H9 (cell line): ENCODE data around the gene MR1. TPM values are rescaled to one million over a fixed set of nuclear protein-coding genes. Genes with fewer than 3 reads are reported as not detected.
A peak's percentile ranks its signal among the peaks of the same experiment; 100 is the strongest.

Experiments
- DNase-seq: peaks from one replicate; pipeline ENCODE4 v3.0.0-alpha.2; 2017
- H2AFZ ChIP-seq: one replicate; pipeline ENCODE4 v1.6.1; 2013; ENCODE audit warnings: mild to moderate bottlenecking, low read length, control low read depth, moderate library complexity
- H2AK5ac ChIP-seq: 2 replicates; pipeline ENCODE4 v1.6.1; 2013; ENCODE audit warnings: low read length, control low read depth, mixed read lengths; ENCODE audit not compliant: insufficient read length
- H2BK120ac ChIP-seq: one replicate; pipeline ENCODE4 v1.6.1; 2013; ENCODE audit warnings: low read depth, mild to moderate bottlenecking, low read length, control low read depth, inconsistent platforms; ENCODE audit not compliant: poor library complexity, severe bottlenecking
- H2BK12ac ChIP-seq: 2 replicates; pipeline ENCODE4 v1.6.1; 2013; ENCODE audit warnings: low read length, control low read depth, mixed read lengths, low read depth; ENCODE audit not compliant: insufficient read length
- H2BK15ac ChIP-seq: 2 replicates; pipeline ENCODE4 v1.6.1; 2013; ENCODE audit warnings: low read depth, low read length, control low read depth
- H2BK20ac ChIP-seq: one replicate; pipeline ENCODE4 v1.6.1; 2013; ENCODE audit warnings: low read depth, mild to moderate bottlenecking, low read length, control low read depth, inconsistent platforms; ENCODE audit not compliant: poor library complexity, severe bottlenecking
- H2BK5ac ChIP-seq: 2 replicates; pipeline ENCODE4 v1.6.1; 2013; ENCODE audit warnings: low read length, control low read depth, mixed read lengths; ENCODE audit not compliant: insufficient read length
- H3K14ac ChIP-seq: 2 replicates; pipeline ENCODE4 v1.6.1; 2013; ENCODE audit warnings: low read length, control low read depth; ENCODE audit not compliant: insufficient read depth
- H3K18ac ChIP-seq: 2 replicates; pipeline ENCODE4 v1.6.1; 2013; ENCODE audit warnings: low read depth, mild to moderate bottlenecking, mixed read lengths, low read length, control low read depth; ENCODE audit not compliant: insufficient read length
- H3K23ac ChIP-seq: 2 replicates; pipeline ENCODE4 v1.6.1; 2013; ENCODE audit warnings: low read length, control low read depth, mixed read lengths, low read depth; ENCODE audit not compliant: insufficient read length
- H3K23me2 ChIP-seq: 2 replicates; pipeline ENCODE4 v1.6.1; 2013; ENCODE audit warnings: low read depth, mild to moderate bottlenecking, mixed read lengths, low read length, control low read depth; ENCODE audit not compliant: insufficient read length, poor library complexity, severe bottlenecking
- H3K27ac ChIP-seq: 2 replicates; pipeline ENCODE4 v1.5.1; 2013; ENCODE audit warnings: low read length, control low read depth, mixed read lengths, low read depth; ENCODE audit not compliant: insufficient read length
- H3K27me3 ChIP-seq: 2 replicates; pipeline ENCODE4 v1.6.1; 2013; ENCODE audit warnings: low read length, control low read depth, inconsistent platforms; ENCODE audit not compliant: insufficient read depth
- H3K4ac ChIP-seq: 2 replicates; pipeline ENCODE4 v1.6.1; 2013; ENCODE audit warnings: low read depth, mild to moderate bottlenecking, control low read depth, inconsistent platforms, low read length, moderate library complexity
- H3K4me1 ChIP-seq: 2 replicates; pipeline ENCODE4 v1.6.1; 2013; ENCODE audit warnings: low read length, control low read depth, inconsistent platforms; ENCODE audit not compliant: insufficient read depth
- H3K4me2 ChIP-seq: 2 replicates; pipeline ENCODE4 v1.6.1; 2013; ENCODE audit warnings: low read length, control low read depth, mixed read lengths; ENCODE audit not compliant: insufficient read length, insufficient read depth
- H3K56ac ChIP-seq: 2 replicates; pipeline ENCODE4 v1.6.1; 2013; ENCODE audit warnings: low read depth, mild to moderate bottlenecking, mixed read lengths, low read length, control low read depth; ENCODE audit not compliant: insufficient read length
- H3K79me1 ChIP-seq: 2 replicates; pipeline ENCODE4 v1.6.1; 2013; ENCODE audit warnings: low read depth, mild to moderate bottlenecking, moderate library complexity, low read length, control low read depth, inconsistent platforms; ENCODE audit not compliant: insufficient read depth, poor library complexity, severe bottlenecking
- H3K79me2 ChIP-seq: 2 replicates; pipeline ENCODE4 v1.6.1; 2013; ENCODE audit warnings: low read length, control low read depth, inconsistent platforms; ENCODE audit not compliant: insufficient read depth
- H3K9ac ChIP-seq: 2 replicates; pipeline ENCODE4 v1.6.1; 2013; ENCODE audit warnings: low read length, control low read depth, mixed read lengths; ENCODE audit not compliant: insufficient read length; ENCODE audit errors: extremely low read depth
- H3K9me3 ChIP-seq: one replicate; pipeline ENCODE4 v1.6.1; 2013; ENCODE audit warnings: low read depth, low read length, inconsistent platforms; ENCODE audit not compliant: control insufficient read depth
- H3T11ph ChIP-seq: one replicate; pipeline ENCODE4 v1.6.1; 2013; ENCODE audit warnings: mild to moderate bottlenecking, low read length, control low read depth, inconsistent platforms
- H4K20me1 ChIP-seq: one replicate; pipeline ENCODE4 v1.6.1; 2013; ENCODE audit not compliant: control insufficient read depth, insufficient read length, insufficient read depth
- H4K5ac ChIP-seq: 2 replicates; pipeline ENCODE4 v1.6.1; 2013; ENCODE audit warnings: low read depth, mild to moderate bottlenecking, mixed read lengths, low read length, control low read depth; ENCODE audit not compliant: insufficient read length
- H4K8ac ChIP-seq: replicated peaks from 2 replicates; pipeline ENCODE4 v1.6.1; 2013; ENCODE audit warnings: low read length, control low read depth, mixed read lengths, low read depth; ENCODE audit not compliant: insufficient read length
- H4K91ac ChIP-seq: 2 replicates; pipeline ENCODE4 v1.6.1; 2013; ENCODE audit warnings: low read depth, mild to moderate bottlenecking, moderate library complexity, mixed read lengths, low read length, control low read depth; ENCODE audit not compliant: insufficient read length
- H3K27ac Mint-ChIP-seq, 3 experiments: 2 replicates in 2 of 3; 3 replicates in 1 of 3; pipeline ENCODE4 v1.8.0; 2020 to 2021; ENCODE audit warnings: mixed read lengths in 3 of 3, mild to moderate bottlenecking in 1 of 3, moderate library complexity in 1 of 3
- H3K27me3 Mint-ChIP-seq: 2 replicates; pipeline ENCODE4 v1.8.0; 2021; ENCODE audit warnings: low read depth, mild to moderate bottlenecking, moderate library complexity, mixed read lengths
- H3K36me3 Mint-ChIP-seq, 3 experiments: 2 replicates in 2 of 3; 3 replicates in 1 of 3; pipeline ENCODE4 v1.8.0; 2020 to 2021; ENCODE audit warnings: low read depth in 3 of 3, mixed read lengths in 3 of 3; ENCODE audit not compliant: insufficient read depth in 1 of 3
- H3K4me1 Mint-ChIP-seq, 2 experiments: 2 replicates each; pipeline ENCODE4 v1.8.0; 2020; ENCODE audit warnings: mixed read lengths in 2 of 2
- H3K4me3 Mint-ChIP-seq, 2 experiments: 2 replicates in 1 of 2; 3 replicates in 1 of 2; pipeline ENCODE4 v1.8.0; 2020 to 2021; ENCODE audit warnings: mild to moderate bottlenecking in 2 of 2, mixed read lengths in 2 of 2, moderate library complexity in 1 of 2
- H3K9me3 Mint-ChIP-seq, 2 experiments: 2 replicates in 1 of 2; 3 replicates in 1 of 2; pipeline ENCODE4 v1.8.0; 2020; ENCODE audit warnings: mild to moderate bottlenecking in 2 of 2, mixed read lengths in 2 of 2, moderate library complexity in 1 of 2
- CTCF ChIP-seq: fragments of 200-600 bp; sonication (generic); conservative IDR thresholded peaks from 3 replicates; pipeline ENCODE4 v1.8.0; 2021; ENCODE audit warnings: antibody characterized with exemption, mild to moderate bottlenecking
- WGBS: extraction: QIAGEN DNeasy Blood & Tissue Kit; methylation state at CpG from one replicate; pipeline ENCODE4 v1.1.7; 2013; ENCODE audit warnings: missing lambda C conversion rate, low lambda C conversion rate, mixed read lengths; ENCODE audit not compliant: insufficient read length; ENCODE audit errors: extremely low coverage; 5-methylcytosine and 5-hydroxymethylcytosine counted together
- total RNA-seq: library from RNA; stranded (reverse); gene quantifications from 2 replicates; pipeline ENCODE4 v1.2.1, GENCODE V29; 2021

Gene MR1
- total RNA-seq, 1 experiment from 2014 or later, result 0.02 TPM

GRCh38 chr1:181021811-181022434, 11.9 kb upstream of the MR1 start:
- DNase-seq, result peak; percentile 71
- H3K4me3 Mint-ChIP-seq, result peak overlapping the region; percentile 95 to 98
- no peak overlapping the region for H2BK15ac ChIP-seq

More at GRCh38 chr1:181021811-181022434, 11.9 kb upstream of the MR1 start:
- Histone ChIP-seq H2BK12ac (no peak overlapping the region), H3K56ac (no peak overlapping the region), H2BK20ac (no peak overlapping the region), H3K23me2 (no peaks in the 10 kb centered on the region), H3K9ac (peak overlapping the region; percentile 50), H3K14ac (peak overlapping the region; percentile 84; the same call in 1 of the 2 replicates), H4K8ac (no peak overlapping the region), H2AFZ (no peak overlapping the region), H3K79me1 (no peaks in the 10 kb centered on the region), H4K91ac (no peak overlapping the region), H3K27ac (peak overlapping the region; percentile 28), H4K20me1 (no peaks in the 10 kb centered on the region), H2BK120ac (no peak overlapping the region), H3K23ac (no peak overlapping the region), H4K5ac (no peak overlapping the region), H2BK5ac (no peak overlapping the region), H3K4me2 (peak overlapping the region; percentile 63), H3K79me2 (peaks cover 27% of the 10 kb centered on the region), H3K4me1 (no peaks in the 10 kb centered on the region), H3K27me3 (no peaks in the 10 kb centered on the region), H3K18ac (peak overlapping the region; percentile 73), H3T11ph (no peak overlapping the region), H2AK5ac (no peak overlapping the region), H3K4ac (no peak overlapping the region), H3K9me3 (no peaks in the 10 kb centered on the region)
- peaks cover 13 to 19% of the 10 kb centered on the region in 2 experiments for H3K4me1 Mint-ChIP-seq
- no peaks in the 10 kb centered on the region for H3K9me3 Mint-ChIP-seq
- peak overlapping the region; percentile 93 to 98 (median 95); a peak in 6 of 7 replicates for H3K27ac Mint-ChIP-seq
- no CpG with 5 or more reads among the region's 23 CpGs for WGBS
- peaks cover 10% of the 10 kb centered on the region for H3K27me3 Mint-ChIP-seq
- peaks cover 4 to 7% (median 5%) of the 10 kb centered on the region in 3 experiments; a peak in 6 of 7 replicates for H3K36me3 Mint-ChIP-seq
- TF ChIP-seq CTCF, result no peak
